K562 (cell line): ENCODE data around the gene RASD2. TPM values are rescaled to one million over a fixed set of nuclear protein-coding genes. Genes with fewer than 3 reads are reported as not detected.

Source experiments
- CHCHD3 ChIP-seq: fragments of 250-450 bp; sonication (Bioruptor Pico); IDR thresholded peaks from 2 replicates; pipeline ENCODE4 v2.1.2; 2022; ENCODE audit warnings: mild to moderate bottlenecking
- CXXC5 ChIP-seq: fragments of 250-450 bp; sonication (Bioruptor Pico); IDR thresholded peaks from 2 replicates; pipeline ENCODE4 v1.8.0; 2022; ENCODE audit warnings: inconsistent platforms, mild to moderate bottlenecking, moderate library complexity
- ETV6 ChIP-seq, 3 experiments: fragments of 150-350 bp in 1 of 3; sonication (generic) in 1 of 3; formaldehyde crosslinking in 1 of 3; IDR thresholded peaks; 2 replicates each; pipeline versions ENCODE4 v1.6.1 to v1.8.0; 2014 to 2022; ENCODE audit warnings: borderline replicate concordance in 2 of 3, low read depth in 2 of 3, antibody characterized with exemption in 1 of 3, low read length in 1 of 3, mild to moderate bottlenecking in 1 of 3, missing genetic modification reagents in 1 of 3
- FOXO4 ChIP-seq: fragments of 450-650 bp; formaldehyde crosslinking; IDR thresholded peaks from 2 replicates; pipeline ENCODE4 v1.4.0; 2020; ENCODE audit warnings: mild to moderate bottlenecking, moderate library complexity
- HCFC1 ChIP-seq: IDR thresholded peaks from 2 replicates; pipeline ENCODE4 v1.6.1; 2012; ENCODE audit warnings: low read depth, low read length, improper control_type of control experiment
- MAX ChIP-seq: sonication (generic); formaldehyde crosslinking; IDR thresholded peaks from 2 replicates; pipeline ENCODE4 v1.9.0; 2022; ENCODE audit warnings: mild to moderate bottlenecking, missing genetic modification reagents
- RAD51 ChIP-seq: fragments of 450-650 bp; IDR thresholded peaks from 2 replicates; pipeline ENCODE4 v1.7.1; 2016; ENCODE audit warnings: low read depth, mild to moderate bottlenecking, borderline replicate concordance
- RBFOX2 ChIP-seq: fragments of 200-400 bp; formaldehyde crosslinking; IDR thresholded peaks from 2 replicates; pipeline ENCODE4 v1.6.1; 2017; ENCODE audit warnings: low read depth, mild to moderate bottlenecking, low read length, moderate library complexity
- RNF2 ChIP-seq: sonication (generic); IDR thresholded peaks from 2 replicates; pipeline ENCODE4 v1.6.1; 2016
- SIRT6 ChIP-seq: IDR thresholded peaks from one replicate; pipeline ENCODE4 v1.6.1; 2012; ENCODE audit warnings: low read depth, mild to moderate bottlenecking, control low read depth, inconsistent platforms, low read length, moderate library complexity
- SREBF2 ChIP-seq: sonication (generic); formaldehyde crosslinking; IDR thresholded peaks from 2 replicates; pipeline ENCODE4 v1.4.0; 2020; ENCODE audit warnings: mild to moderate bottlenecking, missing genetic modification reagents
- THAP12 ChIP-seq: fragments of 250-450 bp; sonication (Bioruptor Pico); IDR thresholded peaks from 2 replicates; pipeline ENCODE4 v1.9.0; 2021; ENCODE audit warnings: mild to moderate bottlenecking, inconsistent platforms
- ZFX ChIP-seq: sonication (generic); formaldehyde crosslinking; IDR thresholded peaks from 2 replicates; pipeline ENCODE4 v1.8.0; 2022; ENCODE audit warnings: mild to moderate bottlenecking, missing genetic modification reagents, moderate library complexity
- ZNF3 ChIP-seq: fragments of 250-450 bp; sonication (Bioruptor Pico); IDR thresholded peaks from 2 replicates; pipeline ENCODE4 v1.5.0; 2021; ENCODE audit warnings: mild to moderate bottlenecking, moderate library complexity
- ZNF407 ChIP-seq: fragments of 450-650 bp; IDR thresholded peaks from 2 replicates; pipeline ENCODE4 v1.6.1; 2016; ENCODE audit warnings: low read depth
- ZNF436 ChIP-seq: fragments of 250-450, 450-650 bp; sonication (Bioruptor Pico); formaldehyde crosslinking; IDR thresholded peaks from 2 replicates; pipeline ENCODE4 v1.7.0; 2020; ENCODE audit warnings: mild to moderate bottlenecking
- polyA plus RNA-seq, 8 experiments: library from polyadenylated mRNA; depleted of rRNA in 4 of 8; stranded (reverse) in 5 of 8; unstranded in 3 of 8; fragments of >200 nt; fragmentation: Nextera tagmentation in 2 of 8; fragmentation: Illumina TruSeq in 1 of 8; extraction: Ambion mirVana in 2 of 8; extraction: Trizol in 1 of 8; gene quantifications; 2 replicates each; pipeline versions ENCODE4 v1.2.1 to v1.2.3, GENCODE V29; 2011 to 2014; ENCODE audit warnings: inconsistent platforms in 1 of 8, missing spikeins in 1 of 8
- total RNA-seq, 7 experiments: library from RNA; depleted of rRNA in 6 of 7; stranded (reverse); fragments of >200 nt in 6 of 7; fragmentation: Illumina TruSeq in 2 of 7; extraction: Trizol in 2 of 7; gene quantifications; 2 replicates each; pipeline versions ENCODE4 v1.2.1 to v1.2.3, GENCODE V29; 2011 to 2021; ENCODE audit warnings: low replicate concordance in 1 of 7

RASD2 gene
- total and polyA plus RNA-seq, 9 of the 15 experiments (the other 6 are each of a cell fraction or from before 2014, with no cell fraction given), result 0.05 TPM; not detected in 8

- TF ChIP-seq ZNF407 (no peak), ZFX (CRISPR knock-in tag) (peak; percentile 19; the same call in 1 of the 2 replicates), SREBF2 (no peak), ZNF436 (CRISPR knock-in tag) (no peak), ETV6 (IDR thresholded peaks at IDR 0.05; ENCODE audit: borderline replicate concordance in 1 of 2, low read depth in 2 of 2, low read length in 1 of 2) (no peak), ETV6 (CRISPR knock-in tag; IDR thresholded peaks at IDR 0.05; ENCODE audit: borderline replicate concordance) (no peak), SIRT6 (no peak), RNF2 (no peak), FOXO4 (CRISPR knock-in tag) (no peak), RAD51 (no peak), HCFC1 (no peak), CXXC5 (peak; percentile 54; the same call in 1 of the 2 replicates), RBFOX2 (peak; percentile 55), ZNF3 (CRISPR knock-in tag) (no peak), THAP12 (CRISPR knock-in tag) (no peak), MAX (peak; percentile 70), CHCHD3 (CRISPR knock-in tag) (no peak)
These were observed 579 bp upstream of the RASD2 start (continued) for GRCh38 chr22:35539910-35540594.
